GM20000 (cell line): Measurements from ENCODE around the gene KCTD2.
"Not testable (repeated sequence)": the region's sequence is repeated elsewhere in the genome, so short reads cannot be mapped to it uniquely, and the experiment has no call there.

Experiments used
- DNase-seq: peaks from one replicate; pipeline ENCODE4 v3.0.0; 2012; ENCODE audit warnings: low spot score
- TF ChIP-seq, protein P1 (sequence below): IDR thresholded peaks from 2 replicates; pipeline ENCODE4 v1.5.1; 2012; ENCODE audit warnings: mild to moderate bottlenecking, control low read depth; ENCODE audit errors: extremely low read depth, missing control alignments

Gene KCTD2

DNA sequence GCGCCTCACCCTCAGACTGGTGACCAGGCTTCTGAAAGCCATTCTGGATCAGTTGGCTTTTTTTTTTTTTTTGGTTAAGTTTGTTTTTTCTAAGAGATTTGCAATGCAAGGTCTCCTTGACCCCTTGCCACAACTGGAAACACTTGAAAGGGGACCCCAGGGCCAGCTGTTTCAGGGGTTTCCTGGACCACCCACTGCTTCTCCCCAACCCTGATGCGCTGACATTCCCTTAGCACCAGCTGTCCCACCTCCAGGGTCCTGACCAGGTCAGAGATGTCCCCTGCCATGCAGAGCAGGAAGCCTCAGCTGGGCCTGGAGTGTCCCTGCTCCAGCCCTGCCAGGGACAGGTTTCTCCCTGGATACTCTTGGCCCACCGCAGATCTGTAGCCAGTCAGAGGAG lies 42.7 kb upstream of the KCTD2 start:
- DNase-seq = peak; percentile 8
- TF ChIP-seq, protein P1, sequence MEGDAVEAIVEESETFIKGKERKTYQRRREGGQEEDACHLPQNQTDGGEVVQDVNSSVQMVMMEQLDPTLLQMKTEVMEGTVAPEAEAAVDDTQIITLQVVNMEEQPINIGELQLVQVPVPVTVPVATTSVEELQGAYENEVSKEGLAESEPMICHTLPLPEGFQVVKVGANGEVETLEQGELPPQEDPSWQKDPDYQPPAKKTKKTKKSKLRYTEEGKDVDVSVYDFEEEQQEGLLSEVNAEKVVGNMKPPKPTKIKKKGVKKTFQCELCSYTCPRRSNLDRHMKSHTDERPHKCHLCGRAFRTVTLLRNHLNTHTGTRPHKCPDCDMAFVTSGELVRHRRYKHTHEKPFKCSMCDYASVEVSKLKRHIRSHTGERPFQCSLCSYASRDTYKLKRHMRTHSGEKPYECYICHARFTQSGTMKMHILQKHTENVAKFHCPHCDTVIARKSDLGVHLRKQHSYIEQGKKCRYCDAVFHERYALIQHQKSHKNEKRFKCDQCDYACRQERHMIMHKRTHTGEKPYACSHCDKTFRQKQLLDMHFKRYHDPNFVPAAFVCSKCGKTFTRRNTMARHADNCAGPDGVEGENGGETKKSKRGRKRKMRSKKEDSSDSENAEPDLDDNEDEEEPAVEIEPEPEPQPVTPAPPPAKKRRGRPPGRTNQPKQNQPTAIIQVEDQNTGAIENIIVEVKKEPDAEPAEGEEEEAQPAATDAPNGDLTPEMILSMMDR = no peak

DNA sequence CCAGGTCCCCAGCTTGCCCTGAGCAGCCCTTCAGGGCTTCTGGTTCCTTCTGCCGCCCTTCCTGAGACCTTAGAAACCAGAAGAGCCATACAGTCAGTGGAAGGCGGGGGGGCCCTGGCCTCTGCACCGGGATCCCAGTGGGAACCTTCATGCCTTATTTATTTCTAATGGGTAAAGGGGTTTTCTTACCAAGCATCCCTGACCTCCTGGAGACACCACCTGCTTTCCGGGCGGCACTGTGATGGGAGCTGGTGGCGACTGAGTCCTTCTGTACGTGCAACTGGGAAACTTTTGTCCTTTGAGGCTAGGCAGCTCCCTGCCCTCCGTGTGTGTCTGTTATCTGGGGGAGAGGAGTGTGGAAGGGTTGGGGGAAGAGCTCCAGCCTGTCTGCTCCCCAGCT lies 41.7 kb upstream of the KCTD2 start:
- peak; percentile 15 for DNase-seq
- TF ChIP-seq, protein P1 = no peak

DNA sequence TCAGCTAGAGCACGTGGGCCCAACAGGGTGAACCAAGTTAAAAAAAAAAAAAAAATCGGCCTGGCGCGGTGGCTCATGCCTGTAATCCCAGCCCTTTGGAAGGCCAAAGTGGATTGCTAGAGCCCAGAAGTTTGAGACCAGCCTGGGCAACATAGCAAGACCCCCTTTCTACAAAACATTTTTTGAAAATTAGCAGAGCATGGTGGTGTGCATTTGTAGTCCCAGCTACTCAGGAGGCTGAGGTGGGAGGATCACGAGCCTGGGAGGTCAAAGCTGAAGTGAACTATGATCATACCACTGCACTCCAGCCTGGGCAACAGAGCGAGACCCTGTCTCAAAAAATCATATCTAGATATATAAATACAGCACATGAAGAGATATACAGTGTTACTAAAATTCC lies 40.9 kb upstream of the KCTD2 start:
- not testable (repeated sequence) for DNase-seq

DNA sequence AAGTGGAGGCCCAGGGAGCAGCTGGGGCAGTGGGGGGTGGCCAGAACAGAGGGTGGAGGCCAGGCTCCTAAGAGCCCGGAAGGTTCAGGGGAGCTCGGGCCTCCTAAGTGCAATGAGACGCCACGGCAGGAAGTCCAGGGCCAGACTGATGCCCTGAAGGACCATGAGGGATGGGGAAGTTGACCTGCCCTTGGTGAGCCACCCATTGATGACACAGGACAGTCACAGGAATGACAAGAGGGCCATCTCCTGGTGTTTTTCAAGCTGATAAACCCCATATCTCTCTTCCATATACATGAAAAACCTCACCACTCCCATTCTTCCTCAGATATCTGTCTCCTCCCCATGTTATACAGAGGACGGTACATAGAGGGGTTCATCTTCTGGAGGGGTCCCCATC lies 40.4 kb upstream of the KCTD2 start:
- TF ChIP-seq, protein P1 = no peak
- DNase-seq = peak; percentile 45

DNA sequence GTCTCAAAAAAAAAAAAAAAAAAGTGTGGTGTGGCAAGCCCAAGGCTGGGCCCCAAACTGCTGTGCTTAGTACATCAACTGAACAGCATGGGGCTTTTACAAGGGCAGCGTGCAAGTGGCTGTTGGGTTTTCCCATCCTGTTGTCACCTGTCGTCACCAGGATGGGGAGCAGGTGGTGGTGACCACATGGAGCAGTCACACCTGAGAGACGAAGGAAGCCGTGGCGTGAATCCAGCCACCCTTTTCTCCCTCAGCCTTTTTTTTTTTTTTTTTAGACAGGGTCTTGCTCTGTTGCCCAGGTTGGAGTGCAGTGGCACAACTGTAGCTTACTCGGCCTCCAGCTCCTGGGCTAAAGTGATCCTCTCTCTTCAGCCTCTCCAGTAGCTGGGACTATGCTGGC lies 38.7 kb upstream of the KCTD2 start:
- TF ChIP-seq, protein P1 = no peak
- peak; percentile 19 for DNase-seq

DNA sequence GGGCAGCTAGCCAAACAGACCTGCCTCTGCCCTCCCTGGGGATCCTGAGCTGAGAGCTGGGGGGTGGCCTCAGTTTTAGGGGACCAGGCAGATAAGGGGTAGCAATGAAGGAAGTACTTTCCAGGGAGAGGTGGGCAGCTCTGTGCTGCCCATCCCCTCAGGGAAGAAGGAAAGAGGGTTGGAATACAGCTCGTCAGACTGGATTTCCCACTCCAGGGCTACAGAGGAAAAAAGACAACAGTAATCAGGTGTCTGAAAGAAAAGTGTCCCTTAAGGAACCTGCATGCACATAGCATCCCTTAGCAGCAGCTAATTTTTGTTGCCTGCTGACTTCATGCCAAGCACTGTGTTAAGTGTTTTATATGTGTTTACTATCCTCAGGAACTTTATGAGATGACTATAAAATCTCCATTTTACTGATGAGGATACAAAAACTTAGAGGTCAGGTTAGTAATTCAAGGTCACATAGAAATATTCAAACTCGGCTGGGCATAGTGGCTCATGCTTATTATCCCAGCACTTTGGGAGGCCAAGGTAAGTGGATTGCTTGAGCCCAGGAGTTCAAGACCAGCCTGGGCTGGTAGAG lies 37.8 kb upstream of the KCTD2 start:
- peak; percentile 16 for DNase-seq
- TF ChIP-seq, protein P1 = no peak

DNA sequence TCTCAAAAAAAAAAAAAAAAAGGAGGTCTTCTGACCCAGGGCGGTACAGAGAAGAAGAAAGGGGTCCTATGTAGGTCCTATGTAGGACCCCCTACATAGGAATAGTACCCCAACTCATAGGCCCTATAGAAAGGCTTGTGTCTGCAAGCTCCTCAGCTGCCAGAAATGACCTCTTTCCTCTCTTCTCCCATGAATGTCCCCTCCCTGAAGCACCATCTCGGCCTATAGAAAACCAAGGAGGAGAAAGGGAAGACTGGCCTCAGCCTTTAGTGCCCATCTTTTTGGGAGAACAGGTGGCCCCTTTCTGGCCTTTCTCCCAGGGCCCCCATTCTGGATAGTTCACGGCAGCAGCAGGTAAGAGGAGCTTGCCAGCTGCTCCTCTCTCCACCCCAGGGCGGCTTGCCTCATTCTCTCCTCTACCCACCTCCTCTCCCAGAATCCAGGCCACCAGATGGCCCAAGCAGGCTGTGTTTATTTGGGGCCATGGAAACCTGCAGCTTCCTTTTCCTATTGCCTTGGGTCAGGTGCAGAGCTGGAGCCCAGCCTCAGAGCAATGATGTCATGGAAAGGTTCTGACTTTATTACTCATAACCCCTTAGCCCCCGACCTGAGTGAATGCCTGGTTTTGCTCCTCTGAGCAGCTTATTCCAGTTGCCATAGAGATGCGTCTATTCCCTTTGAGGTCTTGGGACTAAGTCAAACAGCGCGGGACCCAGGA lies 36.2 kb upstream of the KCTD2 start:
- TF ChIP-seq, protein P1 = no peak
- peak; percentile 29 for DNase-seq
